TTC549 (cell line): ENCODE measurements around the gene ZNF827.

Source experiments
- FAIRE-seq: peaks from 2 replicates; lab custom pipeline; 2012; peaks lifted over from hg19 to GRCh38; lab: Jason Lieb, UNC

ZNF827 gene

DNA sequence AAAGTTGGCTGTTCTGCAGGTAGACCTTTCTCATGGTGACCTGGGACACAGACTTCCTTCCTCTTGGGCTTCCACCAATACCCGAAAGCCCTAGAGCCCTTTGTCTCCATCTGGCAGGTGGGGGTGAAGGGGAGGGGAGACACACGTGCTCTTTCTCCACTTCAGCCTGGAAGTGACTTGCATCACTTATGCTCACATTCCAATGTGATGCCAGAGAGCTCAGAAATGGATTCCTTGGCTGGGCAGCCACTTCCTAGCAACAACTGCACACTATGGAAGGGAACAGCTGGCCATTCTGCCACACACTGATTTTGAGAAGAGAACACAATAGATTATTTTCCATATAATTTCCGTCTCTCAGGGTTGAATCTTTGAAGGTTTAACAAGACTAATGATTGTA is 222.4 kb downstream of the ZNF827 start:
- FAIRE-seq, result no peak

GRCh38 chr4:145709843-145710242 is 228.8 kb downstream of the ZNF827 start:
- FAIRE-seq, result no peak

DNA sequence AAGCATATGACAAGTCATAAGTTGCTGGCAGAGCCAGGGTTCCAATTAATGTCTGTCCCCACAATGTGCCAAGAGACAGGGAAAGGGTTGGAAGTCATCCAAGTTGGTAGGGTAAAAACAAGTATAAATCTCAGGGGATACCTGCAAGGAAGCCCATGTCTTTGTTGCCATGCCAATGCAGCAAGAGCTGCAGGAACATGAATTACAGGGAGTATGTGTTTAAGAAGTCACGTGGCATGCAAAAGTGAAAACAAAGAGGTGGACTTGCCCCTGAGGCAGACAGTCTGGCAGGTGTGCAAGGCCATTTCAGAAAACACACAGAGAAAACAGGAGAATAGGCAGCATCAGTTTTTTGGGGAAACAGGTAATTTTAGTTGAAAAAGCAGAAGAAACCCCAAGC is 229.3 kb downstream of the ZNF827 start:
- FAIRE-seq, result no peak
